Measurements from ENCODE around the gene TMC1.

DNA sequence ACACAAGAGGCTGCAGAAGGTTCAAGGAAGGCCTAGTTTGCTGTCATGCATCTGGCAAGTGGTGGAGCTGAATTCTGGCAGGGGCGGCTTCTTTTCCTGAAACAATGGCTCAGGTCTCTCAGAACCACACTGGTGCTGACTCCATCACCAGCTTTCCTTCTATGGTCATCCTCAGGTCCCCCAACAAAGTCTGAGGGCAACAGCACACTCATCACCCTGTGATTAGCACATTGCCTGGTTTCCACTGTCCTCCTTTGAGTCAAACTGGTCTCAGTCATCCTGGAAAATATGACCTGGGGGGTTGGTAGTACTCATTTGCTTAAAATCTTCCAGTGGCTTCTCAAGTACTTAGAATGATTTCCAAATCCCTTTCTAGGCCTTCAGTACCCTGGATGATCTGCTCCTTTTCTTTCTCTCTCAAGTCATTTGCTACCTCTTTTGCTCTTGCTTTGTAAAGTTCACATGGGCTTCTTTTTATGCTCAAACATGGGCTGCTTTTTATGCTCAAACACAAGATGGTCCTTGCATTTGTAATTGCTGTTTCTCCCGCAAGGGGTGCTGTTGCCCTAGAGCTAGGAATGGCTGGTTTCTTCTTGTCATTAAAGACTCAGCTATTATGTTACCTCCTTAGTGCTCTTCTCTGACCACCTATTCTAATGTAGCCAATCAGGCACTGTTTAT, 286.5 kb downstream of the TMC1 start:
- TF ChIP-seq, protein P1, sequence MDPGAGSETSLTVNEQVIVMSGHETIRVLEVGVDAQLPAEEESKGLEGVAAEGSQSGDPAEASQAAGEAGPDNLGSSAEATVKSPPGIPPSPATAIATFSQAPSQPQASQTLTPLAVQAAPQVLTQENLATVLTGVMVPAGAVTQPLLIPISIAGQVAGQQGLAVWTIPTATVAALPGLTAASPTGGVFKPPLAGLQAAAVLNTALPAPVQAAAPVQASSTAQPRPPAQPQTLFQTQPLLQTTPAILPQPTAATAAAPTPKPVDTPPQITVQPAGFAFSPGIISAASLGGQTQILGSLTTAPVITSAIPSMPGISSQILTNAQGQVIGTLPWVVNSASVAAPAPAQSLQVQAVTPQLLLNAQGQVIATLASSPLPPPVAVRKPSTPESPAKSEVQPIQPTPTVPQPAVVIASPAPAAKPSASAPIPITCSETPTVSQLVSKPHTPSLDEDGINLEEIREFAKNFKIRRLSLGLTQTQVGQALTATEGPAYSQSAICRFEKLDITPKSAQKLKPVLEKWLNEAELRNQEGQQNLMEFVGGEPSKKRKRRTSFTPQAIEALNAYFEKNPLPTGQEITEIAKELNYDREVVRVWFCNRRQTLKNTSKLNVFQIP (CRISPR knock-in tag; IDR thresholded peaks at IDR 0.05; ENCODE audit: borderline replicate concordance, low read depth): no peak
- TF ChIP-seq ZFP30 (CRISPR knock-in tag; IDR thresholded peaks at IDR 0.05) (no peak), OSR1 (CRISPR knock-in tag; IDR thresholded peaks at IDR 0.05) (no peak), GLIS3 (CRISPR knock-in tag; IDR thresholded peaks at IDR 0.05) (no peak), ZNF8 (CRISPR knock-in tag; IDR thresholded peaks at IDR 0.05) (no peak), TOX (CRISPR knock-in tag; IDR thresholded peaks at IDR 0.05; ENCODE audit: borderline replicate concordance) (no peak), BACH2 (CRISPR knock-in tag; IDR thresholded peaks at IDR 0.05; ENCODE audit: borderline replicate concordance) (no peak), ESRRG (CRISPR knock-in tag; IDR thresholded peaks at IDR 0.05) (no peak), TCF4 (CRISPR knock-in tag; IDR thresholded peaks at IDR 0.05; ENCODE audit: borderline replicate concordance) (no peak), SNAI2 (CRISPR knock-in tag; IDR thresholded peaks at IDR 0.05) (no peak), RARB (CRISPR knock-in tag; IDR thresholded peaks at IDR 0.05) (no peak)
- TF ChIP-seq, protein P2, sequence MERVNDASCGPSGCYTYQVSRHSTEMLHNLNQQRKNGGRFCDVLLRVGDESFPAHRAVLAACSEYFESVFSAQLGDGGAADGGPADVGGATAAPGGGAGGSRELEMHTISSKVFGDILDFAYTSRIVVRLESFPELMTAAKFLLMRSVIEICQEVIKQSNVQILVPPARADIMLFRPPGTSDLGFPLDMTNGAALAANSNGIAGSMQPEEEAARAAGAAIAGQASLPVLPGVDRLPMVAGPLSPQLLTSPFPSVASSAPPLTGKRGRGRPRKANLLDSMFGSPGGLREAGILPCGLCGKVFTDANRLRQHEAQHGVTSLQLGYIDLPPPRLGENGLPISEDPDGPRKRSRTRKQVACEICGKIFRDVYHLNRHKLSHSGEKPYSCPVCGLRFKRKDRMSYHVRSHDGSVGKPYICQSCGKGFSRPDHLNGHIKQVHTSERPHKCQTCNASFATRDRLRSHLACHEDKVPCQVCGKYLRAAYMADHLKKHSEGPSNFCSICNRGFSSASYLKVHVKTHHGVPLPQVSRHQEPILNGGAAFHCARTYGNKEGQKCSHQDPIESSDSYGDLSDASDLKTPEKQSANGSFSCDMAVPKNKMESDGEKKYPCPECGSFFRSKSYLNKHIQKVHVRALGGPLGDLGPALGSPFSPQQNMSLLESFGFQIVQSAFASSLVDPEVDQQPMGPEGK (CRISPR knock-in tag; IDR thresholded peaks at IDR 0.05; ENCODE audit: borderline replicate concordance): no peak

Data from SK-N-SH treated with all-trans-retinoic acid at 6 μM for 48 hours (cell line).